Liver (tissue), 9 donors: ENCODE results near the gene LMCD1. TPM values are rescaled to one million over a fixed set of nuclear protein-coding genes. Genes with fewer than 3 reads are reported as not detected.

ENCODE experiments used
- DNase-seq: peaks from one replicate; pipeline ENCODE4 v3.0.0-alpha.2; 2017; ENCODE audit warnings: low spot score
- H3K27ac ChIP-seq, 2 donors: one replicate each; pipeline ENCODE4 v1.7.0; 2013; ENCODE audit warnings: inconsistent platforms in 2 of 2, low read length in 2 of 2, control low read depth in 1 of 2, low read depth in 1 of 2, mild to moderate bottlenecking in 1 of 2
- H3K27me3 ChIP-seq, 4 donors: one replicate each; pipeline versions ENCODE4 v1.6.1 to v1.7.0; 2013; ENCODE audit warnings: low read length in 3 of 4, inconsistent platforms in 1 of 4, mild to moderate bottlenecking in 1 of 4, moderate library complexity in 1 of 4; ENCODE audit not compliant: control insufficient read depth in 4 of 4, insufficient read depth in 4 of 4
- H3K36me3 ChIP-seq, 4 donors: one replicate each; pipeline versions ENCODE4 v1.6.1 to v1.7.0; 2013; ENCODE audit warnings: low read length in 3 of 4, mild to moderate bottlenecking in 3 of 4, low read depth in 1 of 4, moderate library complexity in 1 of 4; ENCODE audit not compliant: control insufficient read depth in 4 of 4, insufficient read depth in 3 of 4
- H3K4me1 ChIP-seq, 4 donors: one replicate each; pipeline versions ENCODE4 v1.6.1 to v1.7.0; 2013; ENCODE audit warnings: low read length in 3 of 4, mild to moderate bottlenecking in 3 of 4, moderate library complexity in 1 of 4; ENCODE audit not compliant: control insufficient read depth in 4 of 4, insufficient read depth in 4 of 4
- H3K4me3 ChIP-seq, 3 donors: one replicate each; pipeline versions ENCODE4 v1.6.1 to v1.7.0; 2013; ENCODE audit warnings: low read length in 3 of 3, control low read depth in 1 of 3, low read depth in 1 of 3, mild to moderate bottlenecking in 1 of 3
- H3K9ac ChIP-seq, 2 donors: one replicate each; pipeline ENCODE4 v1.7.0; 2013; ENCODE audit warnings: low read length in 2 of 2, mild to moderate bottlenecking in 2 of 2, moderate library complexity in 2 of 2, control low read depth in 1 of 2, low read depth in 1 of 2
- H3K9me3 ChIP-seq, 4 donors: one replicate each; pipeline versions ENCODE4 v1.6.1 to v1.7.0; 2013; ENCODE audit warnings: low read length in 3 of 4; ENCODE audit not compliant: control insufficient read depth in 4 of 4
- EGR1 ChIP-seq, 2 donors: IDR thresholded peaks; 2 replicates each; pipeline ENCODE4 v1.6.1; 2016 to 2018; ENCODE audit warnings: antibody characterized with exemption in 2 of 2, low read depth in 2 of 2
- FOXA1 ChIP-seq: IDR thresholded peaks from 2 replicates; pipeline ENCODE4 v1.6.1; 2016; ENCODE audit warnings: antibody characterized with exemption
- FOXA2 ChIP-seq: IDR thresholded peaks from 2 replicates; pipeline ENCODE4 v1.6.1; 2016; ENCODE audit warnings: antibody characterized with exemption
- GABPA ChIP-seq, 2 donors: IDR thresholded peaks in 1 of 2; conservative IDR thresholded peaks in 1 of 2; 2 replicates each; pipeline ENCODE4 v1.6.1; 2016; ENCODE audit warnings: antibody characterized with exemption in 2 of 2, mild to moderate bottlenecking in 1 of 2, moderate library complexity in 1 of 2
- HNF4A ChIP-seq, 2 donors: conservative IDR thresholded peaks; 2 replicates each; pipeline ENCODE4 v1.6.1; 2016; ENCODE audit warnings: antibody characterized with exemption in 2 of 2, mild to moderate bottlenecking in 2 of 2
- HNF4G ChIP-seq: IDR thresholded peaks from 2 replicates; pipeline ENCODE4 v1.6.1; 2016; ENCODE audit warnings: antibody characterized with exemption
- JUND ChIP-seq, 2 donors: IDR thresholded peaks; 2 replicates each; pipeline ENCODE4 v1.6.1; 2016; ENCODE audit warnings: antibody characterized with exemption in 2 of 2
- NR2F2 ChIP-seq: IDR thresholded peaks from 2 replicates; pipeline ENCODE4 v1.6.1; 2016; ENCODE audit warnings: antibody characterized with exemption
- RAD21 ChIP-seq, 2 donors: IDR thresholded peaks; 2 replicates each; pipeline ENCODE4 v1.6.1; 2016; ENCODE audit warnings: antibody characterized with exemption in 2 of 2, mild to moderate bottlenecking in 2 of 2
- RXRA ChIP-seq, 2 donors: IDR thresholded peaks; 2 replicates each; pipeline ENCODE4 v1.6.1; 2017 to 2018; ENCODE audit warnings: antibody characterized with exemption in 2 of 2, mild to moderate bottlenecking in 1 of 2
- SP1 ChIP-seq: IDR thresholded peaks from 2 replicates; pipeline ENCODE4 v1.6.1; 2018; ENCODE audit warnings: antibody characterized with exemption, mild to moderate bottlenecking
- TAF1 ChIP-seq: conservative IDR thresholded peaks from 2 replicates; pipeline ENCODE4 v1.6.1; 2016; ENCODE audit warnings: antibody characterized with exemption, mild to moderate bottlenecking
- YY1 ChIP-seq: IDR thresholded peaks from 2 replicates; pipeline ENCODE4 v1.6.1; 2016; ENCODE audit warnings: antibody characterized with exemption, mild to moderate bottlenecking
- WGBS: extraction: QIAGEN DNeasy Blood & Tissue Kit; methylation state at CpG from one replicate; pipeline ENCODE4 v1.1.7; 2013; 5-methylcytosine and 5-hydroxymethylcytosine counted together
- polyA plus RNA-seq, 2 donors: library from polyadenylated mRNA; stranded (reverse) in 1 of 2; unstranded in 1 of 2; fragments of 200-250 nt in 1 of 2; fragments of >200 nt in 1 of 2; fragmentation: Nextera tagmentation in 1 of 2; extraction: Ambion mirVana in 1 of 2; gene quantifications; one replicate each; pipeline versions ENCODE4 v1.2.1 to v1.2.3, GENCODE V29; 2013 to 2015
- total RNA-seq, 2 donors: library from RNA; depleted of rRNA; stranded (reverse); fragments of >200 nt; gene quantifications; one replicate each; pipeline ENCODE4 v1.2.3, GENCODE V29; 2014
- TF ChIP-seq, protein P1 (sequence below): IDR thresholded peaks from 2 replicates; pipeline ENCODE4 v1.6.1; 2016; ENCODE audit warnings: antibody characterized with exemption
- TF ChIP-seq, protein P2 (sequence below): IDR thresholded peaks from 2 replicates; pipeline ENCODE4 v1.6.1; 2016; ENCODE audit warnings: antibody characterized with exemption
- TF ChIP-seq, protein P3 (sequence below): IDR thresholded peaks from 2 replicates; pipeline ENCODE4 v1.6.1; 2016; ENCODE audit warnings: antibody characterized with exemption
- TF ChIP-seq, protein P4 (sequence below): fragments of 150-350 bp; IDR thresholded peaks from 2 replicates; pipeline ENCODE4 v1.5.1; 2017; ENCODE audit warnings: improper control_type of control experiment, low read depth, low read length; ENCODE audit not compliant: missing input control
- TF ChIP-seq, protein P5 (sequence below): IDR thresholded peaks from 2 replicates; pipeline ENCODE4 v1.6.1; 2016; ENCODE audit warnings: antibody characterized with exemption, mild to moderate bottlenecking
- donor health status: healthy.
- donor health status: healthy.
- donor health status: healthy.
- donor health status: healthy.
- donor health status: healthy.

LMCD1 gene
- total and polyA plus RNA-seq, 4 donors = 3.1 to 8.3 (median 6.0) TPM

DNA sequence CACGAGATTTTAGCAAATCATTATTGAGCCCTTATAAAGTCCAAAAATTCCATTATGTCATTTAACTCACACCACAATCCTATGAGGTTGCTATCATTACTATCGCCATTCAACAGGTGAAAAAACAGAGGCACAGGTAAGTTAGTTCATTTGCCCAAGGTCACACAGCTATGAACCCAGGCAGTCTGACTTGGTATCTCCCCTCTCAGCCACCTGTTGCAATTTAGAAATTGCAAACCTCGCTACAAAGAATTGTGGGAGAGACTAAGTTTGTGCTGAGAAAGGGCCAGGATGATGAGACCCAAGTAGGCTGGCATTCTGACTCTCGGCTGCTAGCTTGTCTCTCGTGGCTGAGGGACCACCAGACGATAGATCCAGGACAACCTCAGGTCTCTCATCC is 57.7 kb downstream of the LMCD1 start:
- Histone ChIP-seq H3K9ac (no peak overlapping the region), H3K4me3 (no peak overlapping the region), H3K36me3 (no peaks in the 10 kb centered on the region), H3K9me3 (no peaks in the 10 kb centered on the region), H3K27me3 (no peaks in the 10 kb centered on the region), H3K4me1 (peaks cover 0 to 11% (median 2%) of the 10 kb centered on the region in 4 donors), H3K27ac (no peak overlapping the region)
- TF ChIP-seq TAF1 (no peak), NR2F2 (no peak), FOXA1 (no peak), SP1 (no peak), JUND (IDR thresholded peaks at IDR 0.05) (no peak), RXRA (IDR thresholded peaks at IDR 0.05) (no peak), RAD21 (IDR thresholded peaks at IDR 0.05) (no peak), EGR1 (IDR thresholded peaks at IDR 0.05; ENCODE audit: low read depth in 2 of 2) (no peak), HNF4G (no peak), HNF4A (conservative IDR thresholded peaks at IDR 0.05) (no peak)
- TF ChIP-seq, protein P1, sequence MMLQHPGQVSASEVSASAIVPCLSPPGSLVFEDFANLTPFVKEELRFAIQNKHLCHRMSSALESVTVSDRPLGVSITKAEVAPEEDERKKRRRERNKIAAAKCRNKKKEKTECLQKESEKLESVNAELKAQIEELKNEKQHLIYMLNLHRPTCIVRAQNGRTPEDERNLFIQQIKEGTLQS = no peak
- TF ChIP-seq, protein P2, sequence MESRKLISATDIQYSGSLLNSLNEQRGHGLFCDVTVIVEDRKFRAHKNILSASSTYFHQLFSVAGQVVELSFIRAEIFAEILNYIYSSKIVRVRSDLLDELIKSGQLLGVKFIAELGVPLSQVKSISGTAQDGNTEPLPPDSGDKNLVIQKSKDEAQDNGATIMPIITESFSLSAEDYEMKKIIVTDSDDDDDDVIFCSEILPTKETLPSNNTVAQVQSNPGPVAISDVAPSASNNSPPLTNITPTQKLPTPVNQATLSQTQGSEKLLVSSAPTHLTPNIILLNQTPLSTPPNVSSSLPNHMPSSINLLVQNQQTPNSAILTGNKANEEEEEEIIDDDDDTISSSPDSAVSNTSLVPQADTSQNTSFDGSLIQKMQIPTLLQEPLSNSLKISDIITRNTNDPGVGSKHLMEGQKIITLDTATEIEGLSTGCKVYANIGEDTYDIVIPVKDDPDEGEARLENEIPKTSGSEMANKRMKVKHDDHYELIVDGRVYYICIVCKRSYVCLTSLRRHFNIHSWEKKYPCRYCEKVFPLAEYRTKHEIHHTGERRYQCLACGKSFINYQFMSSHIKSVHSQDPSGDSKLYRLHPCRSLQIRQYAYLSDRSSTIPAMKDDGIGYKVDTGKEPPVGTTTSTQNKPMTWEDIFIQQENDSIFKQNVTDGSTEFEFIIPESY = no peak
- TF ChIP-seq, protein P3, sequence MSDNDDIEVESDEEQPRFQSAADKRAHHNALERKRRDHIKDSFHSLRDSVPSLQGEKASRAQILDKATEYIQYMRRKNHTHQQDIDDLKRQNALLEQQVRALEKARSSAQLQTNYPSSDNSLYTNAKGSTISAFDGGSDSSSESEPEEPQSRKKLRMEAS = no peak
- DNase-seq = no peak
- 94% methylated on average over 6 of the region's 6 CpGs for WGBS

DNA sequence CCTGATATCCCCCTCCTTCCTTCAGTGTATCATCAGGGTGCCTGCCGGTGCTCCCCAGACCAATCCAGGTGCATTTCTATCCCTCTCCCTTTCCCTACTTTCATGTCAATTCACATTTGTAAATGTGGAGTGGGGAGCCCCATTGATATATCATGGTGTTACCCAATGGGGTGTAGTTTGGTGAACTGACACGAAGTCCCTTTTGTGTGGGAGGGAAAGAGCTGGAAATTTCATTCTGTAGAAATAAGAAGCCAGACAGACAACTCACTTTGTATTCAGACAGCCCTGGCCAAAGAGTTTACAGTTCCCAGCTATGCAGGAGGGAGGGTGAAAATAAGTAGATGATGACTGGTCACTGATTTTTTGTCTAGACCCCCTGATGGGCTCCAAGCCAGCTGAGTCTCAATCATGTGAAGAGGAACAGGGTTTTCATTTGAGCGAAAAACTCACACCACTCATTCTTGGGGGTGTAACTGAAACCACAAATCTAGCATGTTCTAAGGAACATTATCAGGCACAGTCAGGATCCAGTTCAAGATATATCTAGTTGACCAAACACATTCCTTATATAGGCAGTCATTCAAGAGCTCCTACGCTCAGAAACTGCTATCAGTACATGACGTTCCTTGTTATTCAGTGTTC is 58.9 kb downstream of the LMCD1 start:
- Histone ChIP-seq H3K9ac (no peak overlapping the region), H3K36me3 (no peaks in the 10 kb centered on the region), H3K4me3 (no peak overlapping the region), H3K9me3 (no peaks in the 10 kb centered on the region), H3K4me1 (peaks cover 0 to 11% (median 2%) of the 10 kb centered on the region in 4 donors), H3K27me3 (no peaks in the 10 kb centered on the region), H3K27ac (no peak overlapping the region)
- DNase-seq = no peak
- WGBS = 94% methylated on average over 5 of the region's 5 CpGs
- no peak for TF ChIP-seq SP1
- TF ChIP-seq, protein P2 = no peak
- TF ChIP-seq, protein P3 = no peak
- no peak for TF ChIP-seq JUND (IDR thresholded peaks at IDR 0.05)
- TF ChIP-seq TAF1 = no peak
- no peak for TF ChIP-seq HNF4G
- no peak for TF ChIP-seq RXRA (IDR thresholded peaks at IDR 0.05)
- no peak for TF ChIP-seq YY1
- TF ChIP-seq, protein P1 = no peak
- TF ChIP-seq, protein P4, sequence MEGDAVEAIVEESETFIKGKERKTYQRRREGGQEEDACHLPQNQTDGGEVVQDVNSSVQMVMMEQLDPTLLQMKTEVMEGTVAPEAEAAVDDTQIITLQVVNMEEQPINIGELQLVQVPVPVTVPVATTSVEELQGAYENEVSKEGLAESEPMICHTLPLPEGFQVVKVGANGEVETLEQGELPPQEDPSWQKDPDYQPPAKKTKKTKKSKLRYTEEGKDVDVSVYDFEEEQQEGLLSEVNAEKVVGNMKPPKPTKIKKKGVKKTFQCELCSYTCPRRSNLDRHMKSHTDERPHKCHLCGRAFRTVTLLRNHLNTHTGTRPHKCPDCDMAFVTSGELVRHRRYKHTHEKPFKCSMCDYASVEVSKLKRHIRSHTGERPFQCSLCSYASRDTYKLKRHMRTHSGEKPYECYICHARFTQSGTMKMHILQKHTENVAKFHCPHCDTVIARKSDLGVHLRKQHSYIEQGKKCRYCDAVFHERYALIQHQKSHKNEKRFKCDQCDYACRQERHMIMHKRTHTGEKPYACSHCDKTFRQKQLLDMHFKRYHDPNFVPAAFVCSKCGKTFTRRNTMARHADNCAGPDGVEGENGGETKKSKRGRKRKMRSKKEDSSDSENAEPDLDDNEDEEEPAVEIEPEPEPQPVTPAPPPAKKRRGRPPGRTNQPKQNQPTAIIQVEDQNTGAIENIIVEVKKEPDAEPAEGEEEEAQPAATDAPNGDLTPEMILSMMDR = no peak
- TF ChIP-seq FOXA1 = no peak
- TF ChIP-seq NR2F2 = no peak
- TF ChIP-seq FOXA2 = no peak
- no peak for TF ChIP-seq RAD21 (IDR thresholded peaks at IDR 0.05)
- no peak for TF ChIP-seq GABPA (IDR thresholded peaks at IDR 0.05 in 1 of 2, conservative IDR thresholded peaks at IDR 0.05 in 1 of 2)
- TF ChIP-seq, protein P5, sequence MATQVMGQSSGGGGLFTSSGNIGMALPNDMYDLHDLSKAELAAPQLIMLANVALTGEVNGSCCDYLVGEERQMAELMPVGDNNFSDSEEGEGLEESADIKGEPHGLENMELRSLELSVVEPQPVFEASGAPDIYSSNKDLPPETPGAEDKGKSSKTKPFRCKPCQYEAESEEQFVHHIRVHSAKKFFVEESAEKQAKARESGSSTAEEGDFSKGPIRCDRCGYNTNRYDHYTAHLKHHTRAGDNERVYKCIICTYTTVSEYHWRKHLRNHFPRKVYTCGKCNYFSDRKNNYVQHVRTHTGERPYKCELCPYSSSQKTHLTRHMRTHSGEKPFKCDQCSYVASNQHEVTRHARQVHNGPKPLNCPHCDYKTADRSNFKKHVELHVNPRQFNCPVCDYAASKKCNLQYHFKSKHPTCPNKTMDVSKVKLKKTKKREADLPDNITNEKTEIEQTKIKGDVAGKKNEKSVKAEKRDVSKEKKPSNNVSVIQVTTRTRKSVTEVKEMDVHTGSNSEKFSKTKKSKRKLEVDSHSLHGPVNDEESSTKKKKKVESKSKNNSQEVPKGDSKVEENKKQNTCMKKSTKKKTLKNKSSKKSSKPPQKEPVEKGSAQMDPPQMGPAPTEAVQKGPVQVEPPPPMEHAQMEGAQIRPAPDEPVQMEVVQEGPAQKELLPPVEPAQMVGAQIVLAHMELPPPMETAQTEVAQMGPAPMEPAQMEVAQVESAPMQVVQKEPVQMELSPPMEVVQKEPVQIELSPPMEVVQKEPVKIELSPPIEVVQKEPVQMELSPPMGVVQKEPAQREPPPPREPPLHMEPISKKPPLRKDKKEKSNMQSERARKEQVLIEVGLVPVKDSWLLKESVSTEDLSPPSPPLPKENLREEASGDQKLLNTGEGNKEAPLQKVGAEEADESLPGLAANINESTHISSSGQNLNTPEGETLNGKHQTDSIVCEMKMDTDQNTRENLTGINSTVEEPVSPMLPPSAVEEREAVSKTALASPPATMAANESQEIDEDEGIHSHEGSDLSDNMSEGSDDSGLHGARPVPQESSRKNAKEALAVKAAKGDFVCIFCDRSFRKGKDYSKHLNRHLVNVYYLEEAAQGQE = no peak
- no peak for TF ChIP-seq EGR1 (IDR thresholded peaks at IDR 0.05; ENCODE audit: low read depth in 2 of 2)
